GM12872 (cell line): ENCODE measurements around the gene MAFB.

Experiments
- TF ChIP-seq, protein P1 (sequence below): IDR thresholded peaks from 3 replicates; pipeline ENCODE4 v1.5.1; 2011; ENCODE audit warnings: low read depth, mild to moderate bottlenecking, low read length, moderate library complexity; ENCODE audit not compliant: insufficient read depth

The MAFB gene

DNA sequence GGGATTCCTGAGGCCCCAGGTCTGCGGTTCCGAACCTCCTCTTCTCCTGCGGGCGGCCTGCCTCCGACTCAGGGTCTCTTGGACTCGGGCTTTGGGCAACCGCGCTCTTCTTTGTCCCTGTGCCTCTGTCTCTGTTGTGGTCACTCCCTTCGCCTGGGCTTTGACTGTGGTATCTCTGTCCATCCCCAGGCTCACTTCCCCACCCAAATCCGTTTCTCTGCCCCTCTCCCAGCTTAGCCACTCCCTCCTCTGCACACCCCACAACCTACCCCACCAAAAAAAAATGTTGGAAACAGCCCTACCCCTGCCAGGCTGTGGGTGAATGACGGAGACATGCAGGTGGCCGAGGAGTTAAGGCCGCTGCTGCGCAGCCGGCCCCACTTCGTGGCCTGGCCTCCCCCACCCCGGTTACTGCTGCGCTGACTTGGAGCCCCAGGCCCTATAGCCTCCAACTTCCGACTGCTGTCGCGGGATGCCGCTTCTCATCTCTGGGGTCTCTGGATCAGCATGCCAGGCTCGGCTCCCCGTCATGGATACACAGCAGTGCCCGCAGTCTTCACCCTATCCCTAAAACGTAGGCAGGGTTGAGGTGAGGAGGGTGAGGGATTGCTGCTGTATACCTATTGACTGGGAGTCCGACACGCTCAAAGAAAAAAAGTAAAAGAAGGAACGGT lies 2.7 kb upstream of the MAFB start:
- TF ChIP-seq, protein P1, sequence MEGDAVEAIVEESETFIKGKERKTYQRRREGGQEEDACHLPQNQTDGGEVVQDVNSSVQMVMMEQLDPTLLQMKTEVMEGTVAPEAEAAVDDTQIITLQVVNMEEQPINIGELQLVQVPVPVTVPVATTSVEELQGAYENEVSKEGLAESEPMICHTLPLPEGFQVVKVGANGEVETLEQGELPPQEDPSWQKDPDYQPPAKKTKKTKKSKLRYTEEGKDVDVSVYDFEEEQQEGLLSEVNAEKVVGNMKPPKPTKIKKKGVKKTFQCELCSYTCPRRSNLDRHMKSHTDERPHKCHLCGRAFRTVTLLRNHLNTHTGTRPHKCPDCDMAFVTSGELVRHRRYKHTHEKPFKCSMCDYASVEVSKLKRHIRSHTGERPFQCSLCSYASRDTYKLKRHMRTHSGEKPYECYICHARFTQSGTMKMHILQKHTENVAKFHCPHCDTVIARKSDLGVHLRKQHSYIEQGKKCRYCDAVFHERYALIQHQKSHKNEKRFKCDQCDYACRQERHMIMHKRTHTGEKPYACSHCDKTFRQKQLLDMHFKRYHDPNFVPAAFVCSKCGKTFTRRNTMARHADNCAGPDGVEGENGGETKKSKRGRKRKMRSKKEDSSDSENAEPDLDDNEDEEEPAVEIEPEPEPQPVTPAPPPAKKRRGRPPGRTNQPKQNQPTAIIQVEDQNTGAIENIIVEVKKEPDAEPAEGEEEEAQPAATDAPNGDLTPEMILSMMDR: no peak

DNA sequence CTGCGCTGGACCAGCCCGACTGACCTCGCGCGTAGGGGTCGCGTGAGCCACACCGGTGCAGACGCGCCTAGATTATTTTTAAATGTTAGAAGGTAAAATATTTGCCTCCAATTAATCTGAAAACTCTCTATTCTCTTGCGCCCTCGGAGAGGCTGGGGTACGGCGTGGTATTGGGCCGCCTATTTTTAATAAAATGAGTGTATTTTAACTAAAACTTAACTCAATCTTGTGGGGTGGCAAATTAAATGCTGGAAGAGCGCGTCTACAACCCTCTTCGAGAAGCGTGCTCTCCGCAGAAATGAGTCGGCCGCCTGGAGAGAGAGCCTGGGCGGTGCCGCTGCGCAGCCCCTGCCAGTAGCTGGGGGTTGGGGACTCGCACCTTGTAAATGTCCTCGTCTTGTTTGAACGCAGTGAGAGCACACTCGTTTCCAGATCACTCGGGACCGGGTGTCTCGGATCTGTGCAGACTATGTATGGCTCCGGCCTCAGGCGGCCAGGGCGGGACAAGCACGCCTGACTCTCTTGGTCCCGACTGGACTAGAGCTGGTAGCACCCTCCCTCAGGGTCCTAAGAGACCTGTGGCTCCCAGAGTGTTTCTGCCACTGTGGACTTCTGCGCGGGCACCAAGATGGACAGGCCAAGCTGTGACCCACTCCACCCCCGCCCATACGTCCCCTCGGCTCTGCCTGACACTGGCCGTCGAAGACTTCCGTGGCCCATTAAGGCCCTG lies 2.0 kb upstream of the MAFB start:
- TF ChIP-seq, protein P1: no peak

DNA sequence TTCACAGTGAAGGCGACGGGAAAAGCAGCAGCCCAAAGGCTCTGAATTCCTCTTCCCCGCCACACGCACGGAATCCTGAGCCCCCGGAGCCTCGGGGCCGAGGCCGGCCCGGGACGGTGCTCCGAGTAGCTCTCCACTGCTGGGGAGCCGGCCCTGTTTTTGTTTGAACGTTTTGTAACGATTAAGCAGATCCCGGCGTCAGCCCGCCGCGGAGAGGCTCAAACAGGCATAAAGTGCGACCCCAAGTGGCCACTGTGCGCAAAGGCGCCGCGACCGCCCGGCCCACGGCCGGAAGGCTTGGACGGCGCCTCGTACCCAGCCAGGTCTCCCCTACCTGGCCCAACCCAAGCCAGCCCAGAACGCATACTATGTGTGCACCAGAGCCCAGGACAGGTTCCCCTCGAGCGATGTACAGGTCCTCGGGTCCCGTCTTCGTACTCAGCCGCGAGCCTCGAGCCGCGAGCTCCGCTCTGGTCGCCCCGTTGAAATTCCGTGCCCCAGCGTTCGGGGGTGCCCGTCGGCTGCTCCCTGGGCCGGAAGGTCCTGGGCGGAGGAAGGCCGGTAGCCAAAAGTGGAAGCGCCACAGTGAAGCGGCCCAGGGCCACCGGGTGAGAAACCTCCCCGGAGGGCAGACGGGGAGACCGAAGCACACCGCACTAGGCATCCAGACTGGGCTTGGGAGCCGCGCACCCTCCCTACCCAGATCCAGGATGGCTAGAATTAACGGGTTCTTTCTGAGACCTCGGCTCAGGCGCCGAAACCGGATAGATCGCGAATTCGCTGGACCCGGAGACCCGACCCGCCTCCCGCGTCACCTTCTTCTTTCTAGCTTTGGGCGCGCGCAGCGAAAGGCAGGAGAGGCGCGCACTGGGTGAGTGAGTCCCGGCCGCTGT lies 1.2 kb upstream of the MAFB start:
- TF ChIP-seq, protein P1: peak; percentile 90

DNA sequence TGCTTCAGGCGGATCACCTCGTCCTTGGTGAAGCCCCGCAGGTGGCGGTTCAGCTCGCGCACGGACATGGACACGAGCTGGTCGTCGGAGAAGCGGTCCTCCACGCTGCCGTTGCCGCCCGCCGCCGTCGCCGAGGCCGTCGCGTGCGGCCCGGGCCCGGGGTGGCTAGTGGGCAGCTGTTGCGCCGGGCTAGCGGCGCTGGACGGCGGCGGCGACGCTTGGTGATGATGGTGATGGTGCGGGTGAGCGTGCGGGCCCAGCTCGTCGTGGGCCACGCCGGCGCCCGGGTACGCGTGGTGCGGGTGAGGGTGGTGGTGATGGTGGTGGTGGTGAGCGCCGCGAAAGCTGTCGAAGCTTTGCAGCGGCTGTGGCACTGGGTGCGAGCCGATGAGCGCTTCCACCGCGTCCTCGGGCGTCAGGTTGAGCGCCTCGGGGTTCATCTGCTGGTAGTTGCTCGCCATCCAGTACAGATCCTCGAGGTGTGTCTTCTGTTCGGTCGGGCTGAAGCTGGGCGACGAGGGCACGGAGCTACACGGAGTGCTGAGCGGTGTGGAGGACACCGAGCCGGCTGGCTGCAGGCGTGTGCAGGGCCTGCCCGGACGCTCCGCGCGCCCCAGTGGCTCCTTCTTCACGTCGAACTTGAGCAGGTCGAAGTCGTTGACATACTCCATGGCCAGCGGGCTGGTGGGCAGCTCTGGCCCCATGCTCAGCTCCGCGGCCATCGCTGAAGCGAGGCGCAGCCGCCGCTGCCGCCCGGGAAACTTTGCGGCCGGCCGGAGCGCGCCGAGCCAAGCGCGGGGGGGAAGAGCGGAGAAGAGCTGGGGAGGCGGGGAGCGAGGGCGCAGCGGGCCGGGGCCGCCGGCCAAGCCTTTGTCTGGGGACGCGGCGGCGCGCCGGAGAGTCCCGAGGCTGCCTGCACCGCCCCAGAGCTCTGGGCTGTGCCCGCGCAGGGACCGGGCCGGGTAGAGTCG lies 622 bp downstream of the MAFB start:
- TF ChIP-seq, protein P1: no peak

DNA sequence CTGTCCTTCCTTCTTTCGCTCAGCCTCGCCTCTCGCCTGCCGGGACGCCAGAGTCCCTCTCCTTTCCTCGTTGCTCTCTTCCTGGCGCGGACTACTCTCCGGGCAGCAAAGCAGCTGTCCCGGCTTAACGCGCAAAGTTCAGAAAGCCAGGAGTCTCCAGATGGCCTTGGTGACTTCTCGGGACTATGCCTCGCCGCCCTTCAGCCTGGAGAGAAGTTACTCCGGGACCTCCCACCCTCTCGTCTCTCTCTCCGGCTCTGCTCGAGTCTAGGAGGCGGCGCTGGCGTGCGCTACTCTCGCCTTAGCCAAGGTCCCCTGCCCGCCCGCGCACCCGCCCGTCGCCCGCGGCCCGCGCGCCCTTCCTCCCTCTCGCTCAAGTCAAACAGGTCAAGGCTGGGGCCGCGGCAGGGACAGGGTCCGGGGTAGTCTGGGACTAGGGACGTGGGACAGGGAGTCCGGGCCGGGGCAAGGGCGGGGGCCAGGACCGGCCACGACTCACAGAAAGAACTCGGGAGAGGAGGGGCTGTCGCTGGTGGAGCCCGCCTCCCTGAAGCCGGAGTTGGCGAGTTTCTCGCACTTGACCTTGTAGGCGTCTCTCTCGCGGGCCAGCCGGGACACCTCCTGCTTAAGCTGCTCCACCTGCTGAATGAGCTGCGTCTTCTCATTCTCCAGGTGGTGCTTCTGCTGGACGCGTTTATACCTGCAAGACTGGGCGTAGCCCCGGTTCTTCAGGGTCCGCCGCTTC lies 1.5 kb downstream of the MAFB start:
- TF ChIP-seq, protein P1: no peak

DNA sequence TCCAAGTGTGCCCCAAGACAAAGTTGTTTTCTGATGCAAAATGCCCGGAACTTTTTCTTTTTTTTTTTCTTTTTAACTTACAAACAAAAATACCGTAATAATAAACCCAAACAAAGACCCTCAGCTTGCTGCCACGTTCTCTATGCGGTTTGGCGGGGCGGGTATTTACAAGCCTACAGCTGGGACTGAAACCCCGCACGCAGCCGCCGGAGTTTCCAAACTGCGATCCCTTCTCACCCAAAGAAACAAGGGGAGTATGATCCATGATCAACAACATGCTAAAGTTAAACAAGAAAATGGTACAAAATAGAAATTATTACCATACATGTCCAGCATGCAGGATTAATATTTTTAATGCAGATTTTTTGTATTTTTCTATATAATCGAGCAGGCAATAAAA lies 2.1 kb downstream of the MAFB start:
- TF ChIP-seq, protein P1: no peak
